22Rv1 (cell line): ENCODE measurements around the gene WDFY1.

Source experiments
- ZFX ChIP-seq: fragments of 450-650 bp; IDR thresholded peaks from 2 replicates; pipeline ENCODE4 v1.6.1; 2017; ENCODE audit warnings: antibody characterized with exemption, borderline replicate concordance
- TF ChIP-seq, protein P1 (sequence below): fragments of 450-650 bp; IDR thresholded peaks from 2 replicates; pipeline ENCODE4 v1.5.1; 2017; ENCODE audit warnings: mild to moderate bottlenecking

DNA sequence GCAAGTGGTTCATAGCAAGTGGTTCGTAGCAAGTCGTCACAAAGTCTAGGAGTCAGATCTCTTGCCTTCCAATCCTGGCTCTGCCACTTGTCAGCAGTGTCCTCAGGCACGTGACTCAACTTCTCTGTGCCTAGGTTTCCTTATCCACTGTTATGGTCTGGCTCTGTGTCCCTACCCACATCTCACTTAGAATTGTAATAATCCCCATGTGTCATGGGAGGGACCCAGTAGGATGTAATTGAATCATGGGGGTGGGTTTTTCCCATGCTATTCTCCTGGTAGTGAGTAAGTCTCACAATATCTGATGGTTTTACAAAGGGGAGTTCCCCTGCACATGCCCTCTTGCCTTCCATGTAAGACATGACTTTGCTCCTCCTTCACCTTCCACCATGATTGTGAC, 55.9 kb downstream of the WDFY1 start:
- TF ChIP-seq, protein P1, sequence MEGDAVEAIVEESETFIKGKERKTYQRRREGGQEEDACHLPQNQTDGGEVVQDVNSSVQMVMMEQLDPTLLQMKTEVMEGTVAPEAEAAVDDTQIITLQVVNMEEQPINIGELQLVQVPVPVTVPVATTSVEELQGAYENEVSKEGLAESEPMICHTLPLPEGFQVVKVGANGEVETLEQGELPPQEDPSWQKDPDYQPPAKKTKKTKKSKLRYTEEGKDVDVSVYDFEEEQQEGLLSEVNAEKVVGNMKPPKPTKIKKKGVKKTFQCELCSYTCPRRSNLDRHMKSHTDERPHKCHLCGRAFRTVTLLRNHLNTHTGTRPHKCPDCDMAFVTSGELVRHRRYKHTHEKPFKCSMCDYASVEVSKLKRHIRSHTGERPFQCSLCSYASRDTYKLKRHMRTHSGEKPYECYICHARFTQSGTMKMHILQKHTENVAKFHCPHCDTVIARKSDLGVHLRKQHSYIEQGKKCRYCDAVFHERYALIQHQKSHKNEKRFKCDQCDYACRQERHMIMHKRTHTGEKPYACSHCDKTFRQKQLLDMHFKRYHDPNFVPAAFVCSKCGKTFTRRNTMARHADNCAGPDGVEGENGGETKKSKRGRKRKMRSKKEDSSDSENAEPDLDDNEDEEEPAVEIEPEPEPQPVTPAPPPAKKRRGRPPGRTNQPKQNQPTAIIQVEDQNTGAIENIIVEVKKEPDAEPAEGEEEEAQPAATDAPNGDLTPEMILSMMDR: no peak
- no peak for TF ChIP-seq ZFX
